Effector memory CD4-positive, alpha-beta T cell (primary cell): ENCODE data around the gene MSANTD4.
A peak's percentile ranks its signal among the peaks of the same experiment; 100 is the strongest.

ENCODE experiments used
- DNase-seq, 3 donors: peaks; one replicate each; pipeline ENCODE4 v3.0.0-alpha.2; 2020
- H3K27ac ChIP-seq: 2 replicates; pipeline ENCODE4 v1.7.0; 2013; ENCODE audit warnings: mild to moderate bottlenecking, low read length, moderate library complexity; ENCODE audit not compliant: insufficient read depth, poor library complexity, severe bottlenecking
- H3K27me3 ChIP-seq: replicated peaks from 2 replicates; pipeline ENCODE4 v1.7.0; 2013; ENCODE audit warnings: mild to moderate bottlenecking, low read length; ENCODE audit not compliant: insufficient read depth, control insufficient read depth, poor library complexity, severe bottlenecking
- H3K36me3 ChIP-seq: 2 replicates; pipeline ENCODE4 v1.7.0; 2013; ENCODE audit warnings: mild to moderate bottlenecking, low read length, moderate library complexity; ENCODE audit not compliant: control insufficient read depth, insufficient read depth
- H3K4me1 ChIP-seq: 2 replicates; pipeline ENCODE4 v1.7.0; 2013; ENCODE audit warnings: low read length, mild to moderate bottlenecking; ENCODE audit not compliant: control insufficient read depth, insufficient read depth, poor library complexity, severe bottlenecking
- H3K4me3 ChIP-seq: 2 replicates; pipeline ENCODE4 v1.7.0; 2013; ENCODE audit warnings: low read length, low read depth, mild to moderate bottlenecking; ENCODE audit not compliant: insufficient read depth, poor library complexity, severe bottlenecking
- H3K9me3 ChIP-seq: 2 replicates; pipeline ENCODE4 v1.7.0; 2013; ENCODE audit warnings: mild to moderate bottlenecking, low read length, moderate library complexity; ENCODE audit not compliant: control insufficient read depth

Gene MSANTD4

DNA sequence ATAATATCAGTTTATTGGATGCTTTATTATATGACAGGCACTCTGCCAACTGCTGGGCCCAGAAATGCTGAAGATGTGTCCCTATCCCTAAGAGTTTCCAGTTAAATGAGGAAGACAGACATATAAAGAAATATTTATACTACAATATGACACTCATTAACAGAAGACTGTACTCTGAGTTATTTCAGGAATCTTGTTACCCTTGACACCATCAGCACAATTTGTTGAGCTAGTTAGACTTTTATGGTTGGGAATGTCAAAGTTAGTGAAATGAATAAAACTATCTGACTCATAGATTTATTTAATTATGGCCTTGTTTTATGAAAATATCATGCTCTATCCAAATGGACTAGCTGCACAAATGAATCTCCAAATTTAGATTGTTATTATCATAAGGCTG, 25.6 kb upstream of the MSANTD4 start:
- Histone ChIP-seq H3K4me1 (no peaks in the 10 kb centered on the region), H3K27ac (no peak overlapping the region), H3K9me3 (no peaks in the 10 kb centered on the region), H3K4me3 (no peak overlapping the region), H3K27me3 (no peaks in the 10 kb centered on the region), H3K36me3 (no peaks in the 10 kb centered on the region)
- no peak for DNase-seq

DNA sequence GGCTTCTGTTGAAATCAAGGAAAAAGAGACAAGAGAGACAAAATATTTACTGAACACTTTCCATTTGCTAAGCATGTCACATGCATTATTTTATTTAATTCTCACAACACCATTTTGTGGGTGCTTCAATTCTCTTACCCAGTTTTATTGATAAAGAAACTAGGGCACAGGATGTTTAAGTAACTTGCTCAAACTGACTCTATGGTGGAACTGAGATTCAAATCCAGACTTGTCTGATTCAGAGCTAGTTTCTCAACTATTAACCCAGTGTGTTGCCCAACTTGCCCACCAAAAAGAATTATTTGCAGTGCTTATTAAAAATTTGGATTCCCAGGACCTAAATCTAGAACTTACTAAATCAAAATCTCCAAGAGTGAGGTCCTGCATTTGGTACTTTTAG, 21.5 kb upstream of the MSANTD4 start:
- Histone ChIP-seq H3K27me3 (no peaks in the 10 kb centered on the region), H3K36me3 (no peaks in the 10 kb centered on the region), H3K9me3 (no peaks in the 10 kb centered on the region), H3K4me1 (no peaks in the 10 kb centered on the region), H3K27ac (no peak overlapping the region), H3K4me3 (no peak overlapping the region)
- DNase-seq = no peak

- Histone ChIP-seq H3K27me3 (no peaks in the 10 kb centered on the region), H3K4me1 (no peaks in the 10 kb centered on the region), H3K4me3 (no peak overlapping the region), H3K36me3 (no peaks in the 10 kb centered on the region), H3K9me3 (no peaks in the 10 kb centered on the region), H3K27ac (no peak overlapping the region)
- DNase-seq = no peak
Observed at GRCh38 chr11:106032861-106033260, 10.8 kb upstream of the MSANTD4 start.

- Histone ChIP-seq H3K27ac (no peak overlapping the region), H3K4me1 (no peaks in the 10 kb centered on the region), H3K27me3 (no peaks in the 10 kb centered on the region), H3K4me3 (no peak overlapping the region), H3K9me3 (no peaks in the 10 kb centered on the region), H3K36me3 (no peaks in the 10 kb centered on the region)
- no peak for DNase-seq
Observed at GRCh38 chr11:106031936-106032335, 9.9 kb upstream of the MSANTD4 start.

DNA sequence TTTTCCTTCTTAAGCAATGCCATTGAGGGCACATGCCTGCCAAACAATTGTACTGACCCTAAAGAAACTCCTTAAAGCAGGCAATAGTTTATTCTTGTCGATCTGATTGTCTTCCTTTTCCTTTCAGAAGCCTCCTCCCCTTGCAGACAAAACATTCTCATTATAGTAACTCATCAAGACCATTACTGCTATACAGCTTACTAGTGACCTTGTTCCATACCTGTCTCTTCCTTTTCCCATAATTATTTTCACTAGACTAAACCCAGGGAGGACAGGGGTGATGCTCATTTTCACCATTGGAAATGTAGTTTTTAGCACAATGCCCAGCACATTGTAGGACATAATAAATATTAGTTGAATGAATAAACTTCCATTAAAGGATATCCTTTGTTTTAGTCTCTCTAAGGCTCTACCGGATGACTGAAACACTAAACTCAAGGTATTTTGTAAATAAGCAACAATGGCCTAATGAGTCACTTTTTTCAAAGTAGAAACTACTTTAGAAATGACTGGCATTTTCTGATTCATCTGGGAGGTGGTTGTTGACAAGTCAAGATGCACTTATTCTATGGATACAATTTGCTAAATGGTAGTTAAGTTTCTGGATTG, 9.3 kb upstream of the MSANTD4 start:
- H3K36me3 ChIP-seq = no peaks in the 10 kb centered on the region
- H3K27ac ChIP-seq = no peak overlapping the region
- DNase-seq = no peak
- no peaks in the 10 kb centered on the region for H3K27me3 ChIP-seq
- no peak overlapping the region for H3K4me3 ChIP-seq
- no peaks in the 10 kb centered on the region for H3K9me3 ChIP-seq
- H3K4me1 ChIP-seq = no peaks in the 10 kb centered on the region

- DNase-seq = no peak
- Histone ChIP-seq H3K4me1 (no peaks in the 10 kb centered on the region), H3K27me3 (no peaks in the 10 kb centered on the region), H3K36me3 (no peaks in the 10 kb centered on the region), H3K27ac (no peak overlapping the region), H3K4me3 (no peak overlapping the region), H3K9me3 (no peaks in the 10 kb centered on the region)
Observed at GRCh38 chr11:106030609-106031008, 8.6 kb upstream of the MSANTD4 start.

- Histone ChIP-seq H3K9me3 (no peaks in the 10 kb centered on the region), H3K27me3 (no peaks in the 10 kb centered on the region), H3K4me3 (peak overlapping the region; percentile 85), H3K27ac (no peak overlapping the region), H3K4me1 (peaks cover 6% of the 10 kb centered on the region), H3K36me3 (no peaks in the 10 kb centered on the region)
- no peak for DNase-seq
Observed at GRCh38 chr11:106022795-106023275, 795 bp upstream of the MSANTD4 start.

GRCh38 chr11:106021181-106021966, 666 bp downstream of the MSANTD4 start:
- DNase-seq = no peak
- no peaks in the 10 kb centered on the region for H3K27me3 ChIP-seq
- peaks cover 6% of the 10 kb centered on the region for H3K4me1 ChIP-seq
- no peaks in the 10 kb centered on the region for H3K9me3 ChIP-seq
- peak overlapping the region; percentile 85 for H3K4me3 ChIP-seq
- peak overlapping the region; percentile 62 for H3K27ac ChIP-seq
- H3K36me3 ChIP-seq = no peaks in the 10 kb centered on the region

DNA sequence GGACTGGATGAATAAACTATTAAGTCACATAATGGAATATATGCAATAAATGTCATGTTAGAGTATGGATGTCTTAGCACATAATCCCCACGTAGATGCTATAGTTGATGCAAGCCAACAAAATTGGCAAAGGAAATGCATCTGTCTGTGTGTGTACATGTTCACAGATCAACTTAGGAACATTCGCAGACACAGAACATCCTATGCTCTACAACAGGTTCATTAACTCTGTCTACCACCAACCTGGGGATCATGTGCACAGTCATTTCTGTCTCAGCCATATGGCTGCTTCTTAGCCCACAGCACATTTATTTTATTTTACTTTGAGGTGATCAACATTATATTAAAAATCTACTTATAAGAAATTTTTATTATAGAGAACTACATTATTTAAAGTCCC, 4.9 kb downstream of the MSANTD4 start:
- H3K4me1 ChIP-seq = peaks cover 6% of the 10 kb centered on the region
- DNase-seq = no peak
- H3K36me3 ChIP-seq = peaks cover 4% of the 10 kb centered on the region
- no peak overlapping the region for H3K4me3 ChIP-seq
- no peak overlapping the region for H3K27ac ChIP-seq
- no peaks in the 10 kb centered on the region for H3K27me3 ChIP-seq
- H3K9me3 ChIP-seq = no peaks in the 10 kb centered on the region

DNA sequence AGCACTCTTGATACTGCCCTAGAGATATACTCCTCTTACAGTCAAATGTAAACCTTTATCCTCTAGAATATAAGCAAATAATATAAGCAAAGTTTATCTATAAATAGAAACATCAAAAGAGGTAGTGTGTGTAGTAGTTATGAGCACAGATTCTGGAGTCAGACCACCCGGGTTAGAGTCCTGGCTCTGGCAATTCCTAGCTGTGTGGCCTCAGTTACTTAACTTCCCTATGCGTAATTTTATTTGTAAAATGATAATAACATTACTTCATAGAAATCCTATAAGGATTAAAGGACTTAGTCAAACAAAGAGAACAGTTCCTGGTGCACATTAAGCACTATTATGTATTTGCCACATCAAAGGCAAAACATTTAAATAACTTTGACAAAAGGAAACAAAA, 7.0 kb downstream of the MSANTD4 start:
- no peaks in the 10 kb centered on the region for H3K4me1 ChIP-seq

More for the DNA sequence above, 7.0 kb downstream of the MSANTD4 start:
- H3K27me3 ChIP-seq = no peaks in the 10 kb centered on the region
- H3K4me3 ChIP-seq = no peak overlapping the region
- H3K27ac ChIP-seq = no peak overlapping the region
- peaks cover 10% of the 10 kb centered on the region for H3K36me3 ChIP-seq
- no peak for DNase-seq
- no peaks in the 10 kb centered on the region for H3K9me3 ChIP-seq
